Stimulated activated CD8-positive, alpha-beta memory T cell treated with anti-CD3 and anti-CD28 coated beads, Interleukin-7, amount 100 ng/mL, for 4 hours (primary cell): ENCODE data around the gene NAA40.

Experiments used
- DNase-seq, 2 donors: peaks; one replicate each; pipeline ENCODE4 v3.0.0-alpha.2; 2020; ENCODE audit warnings: low read depth in 2 of 2

The NAA40 gene

GRCh38 chr11:63912678-63913077 is 26.1 kb upstream of the NAA40 start:
- no peak for DNase-seq

GRCh38 chr11:63913866-63914830 is 24.7 kb upstream of the NAA40 start:
- DNase-seq, result no peak

- DNase-seq, result no peak
These were observed 23.7 kb upstream of the NAA40 start for GRCh38 chr11:63914896-63915691.

- no peak for DNase-seq
These were observed 22.6 kb upstream of the NAA40 start for GRCh38 chr11:63915961-63916836.

- peak in 1 of 2 donors; percentile 59 for DNase-seq
These were observed 21.7 kb upstream of the NAA40 start, which contains the start of gene RCOR2 for GRCh38 chr11:63916837-63917691. TSS of gene RCOR2 (minus strand) at chr11:63917164. CDS start at chr11:63916456, 708 bp downstream.

- no peak for DNase-seq
These were observed 20.9 kb upstream of the NAA40 start for GRCh38 chr11:63917692-63918506.

- DNase-seq, result no peak
These were observed 20.2 kb upstream of the NAA40 start for GRCh38 chr11:63918507-63919191.

- no peak for DNase-seq
These were observed 19.3 kb upstream of the NAA40 start for GRCh38 chr11:63919267-63920125.

- no peak for DNase-seq
These were observed 18.5 kb upstream of the NAA40 start for GRCh38 chr11:63920126-63920938.

- no peak for DNase-seq
These were observed 17.8 kb upstream of the NAA40 start for GRCh38 chr11:63920939-63921417.

GRCh38 chr11:63922673-63923192 is 16.1 kb upstream of the NAA40 start:
- DNase-seq, result no peak

GRCh38 chr11:63923319-63923718 is 15.5 kb upstream of the NAA40 start:
- no peak for DNase-seq

GRCh38 chr11:63929616-63930015 is 9.2 kb upstream of the NAA40 start:
- DNase-seq, result no peak

- no peak for DNase-seq
These were observed 7.8 kb upstream of the NAA40 start for GRCh38 chr11:63931045-63931444.

GRCh38 chr11:63931876-63932275 is 6.9 kb upstream of the NAA40 start:
- no peak for DNase-seq

GRCh38 chr11:63933459-63933858 is 5.3 kb upstream of the NAA40 start:
- no peak for DNase-seq
